ENCODE results near the gene LRSAM1. TPM values are rescaled to one million over a fixed set of nuclear protein-coding genes. Genes with fewer than 3 reads are reported as not detected.

Gene LRSAM1
- total and polyA plus RNA-seq, 7 donors: 8.3 to 17.7 (median 13.3) TPM

- H3K27ac ChIP-seq: no peak overlapping the region
- ATAC-seq (no peak), DNase-seq (no peak)
- H3K36me3 ChIP-seq (ENCODE audit: insufficient read depth in 1 of 2, low read depth in 1 of 2): peaks cover 2 to 45% of the 10 kb centered on the region in 2 donors
- H3K27me3 ChIP-seq (ENCODE audit: insufficient read depth in 3 of 3, low read length in 2 of 3): no peaks in the 10 kb centered on the region
- H3K4me3 ChIP-seq: no peak overlapping the region
- no peaks in the 10 kb centered on the region for H3K9me3 ChIP-seq
- WGBS, 3 donors: 82 to 86% (median 82%) methylated on average over 8 of the region's 8 CpGs
- intact Hi-C loops (cut with DNase I): loop anchor here (1.0 to 5.0 kb wide), 5 partner anchors 78 to 417 kb away; partner anchors contain the start of gene ST6GALNAC4 (in 1 of the 2)
- TF ChIP-seq CTCF (IDR thresholded peaks at IDR 0.05): no peak
- no peaks in the 10 kb centered on the region for H3K4me1 ChIP-seq
Observed at GRCh38 chr9:127504887-127505251, 53.6 kb downstream of the LRSAM1 start.

- Histone ChIP-seq H3K9me3 (no peaks in the 10 kb centered on the region), H3K4me3 (no peak overlapping the region), H3K27me3 (ENCODE audit: insufficient read depth in 3 of 3, low read length in 2 of 3) (no peaks in the 10 kb centered on the region), H3K4me1 (no peaks in the 10 kb centered on the region), H3K27ac (no peak overlapping the region), H3K36me3 (ENCODE audit: insufficient read depth in 1 of 2, low read depth in 1 of 2) (peaks cover 2 to 44% of the 10 kb centered on the region in 2 donors)
- intact Hi-C loops (cut with DNase I): loop anchor here (2.0 to 5.0 kb wide), 2 partner anchors 77 to 227 kb away; no protein-coding TSS in a partner anchor
- 64 to 71% (median 67%) methylated on average over 12 to 16 of the region's 16 CpGs for WGBS, 3 donors
- peak; percentile 26 for TF ChIP-seq CTCF (IDR thresholded peaks at IDR 0.05)
- DNase-seq (no peak), ATAC-seq (peak in 2 of 4 donors; percentile 25 to 39)
Observed at GRCh38 chr9:127505396-127506116, 54.2 kb downstream of the LRSAM1 start.

- H3K4me3 ChIP-seq: no peak overlapping the region
- ATAC-seq (no peak), DNase-seq (no peak)
- H3K36me3 ChIP-seq (ENCODE audit: insufficient read depth in 1 of 2, low read depth in 1 of 2): peaks cover 2 to 42% of the 10 kb centered on the region in 2 donors
- intact Hi-C loops (cut with DNase I): loop anchor here in 1 of 2 donors (5.0 kb wide), 1 partner anchor 226 kb away; no protein-coding TSS in a partner anchor
- TF ChIP-seq CTCF (IDR thresholded peaks at IDR 0.05): no peak
- H3K27me3 ChIP-seq (ENCODE audit: insufficient read depth in 3 of 3, low read length in 2 of 3): no peaks in the 10 kb centered on the region
- no peak overlapping the region for H3K27ac ChIP-seq
- no peaks in the 10 kb centered on the region for H3K9me3 ChIP-seq
- no peaks in the 10 kb centered on the region for H3K4me1 ChIP-seq
- WGBS, 3 donors: 81 to 92% (median 82%) methylated on average over 9 to 12 of the region's 12 CpGs
Observed at GRCh38 chr9:127506117-127506813, 55.0 kb downstream of the LRSAM1 start.

GRCh38 chr9:127506814-127507750, 55.8 kb downstream of the LRSAM1 start:
- Histone ChIP-seq H3K4me1 (no peaks in the 10 kb centered on the region), H3K27me3 (ENCODE audit: insufficient read depth in 3 of 3, low read length in 2 of 3) (no peaks in the 10 kb centered on the region), H3K36me3 (ENCODE audit: insufficient read depth in 1 of 2, low read depth in 1 of 2) (peaks cover 2 to 34% of the 10 kb centered on the region in 2 donors), H3K4me3 (no peak overlapping the region), H3K9me3 (no peaks in the 10 kb centered on the region), H3K27ac (no peak overlapping the region)
- ATAC-seq: no peak
- intact Hi-C loops (cut with DNase I): loop anchor here in 1 of 2 donors (5.0 kb wide), 1 partner anchor 225 kb away; no protein-coding TSS in a partner anchor
- 82 to 85% (median 83%) methylated on average over 35 to 42 of the region's 42 CpGs for WGBS, 3 donors
- TF ChIP-seq CTCF (IDR thresholded peaks at IDR 0.05): no peak
- DNase-seq: no peak

All from psoas muscle (tissue), 8 donors.